Iris pigment epithelial cell (primary cell): Measurements from ENCODE around the gene ETFRF1.

Source experiments
- DNase-seq: peaks from one replicate; pipeline ENCODE4 v3.0.0-alpha.2; 2011; ENCODE audit warnings: low read depth

ETFRF1 gene

GRCh38 chr12:25213338-25213737 is 18.3 kb downstream of the ETFRF1 start:
- no peak for DNase-seq

- peak; percentile 51 for DNase-seq
These were observed 41.2 kb downstream of the ETFRF1 start for GRCh38 chr12:25236190-25236589.

GRCh38 chr12:25236626-25237025 is 41.6 kb downstream of the ETFRF1 start:
- peak; percentile 50 for DNase-seq

- peak; percentile 63 for DNase-seq
These were observed 46.4 kb downstream of the ETFRF1 start for GRCh38 chr12:25241167-25242020.

- DNase-seq: peak; percentile 45
These were observed 48.1 kb downstream of the ETFRF1 start for GRCh38 chr12:25242981-25243679.

GRCh38 chr12:25243680-25243990 is 48.6 kb downstream of the ETFRF1 start:
- no peak for DNase-seq

- no peak for DNase-seq
These were observed 50.5 kb downstream of the ETFRF1 start for GRCh38 chr12:25245491-25245890.

- no peak for DNase-seq
These were observed 53.1 kb downstream of the ETFRF1 start for GRCh38 chr12:25248137-25248536.

GRCh38 chr12:25248732-25249131 is 53.7 kb downstream of the ETFRF1 start:
- DNase-seq: no peak

- peak; percentile 20 for DNase-seq
These were observed 55.1 kb downstream of the ETFRF1 start for GRCh38 chr12:25249931-25250738.

GRCh38 chr12:25250744-25251730 is 56.0 kb downstream of the ETFRF1 start, which contains the start of gene KRAS:
KRAS (minus strand) TSS chr12:25250929.
- peak; percentile 99 for DNase-seq

GRCh38 chr12:25251769-25252168 is 56.7 kb downstream of the ETFRF1 start:
- no peak for DNase-seq

- DNase-seq: no peak
These were observed 57.9 kb downstream of the ETFRF1 start for GRCh38 chr12:25252946-25253345.

- no peak for DNase-seq
These were observed 58.5 kb downstream of the ETFRF1 start for GRCh38 chr12:25253371-25254068.

GRCh38 chr12:25254271-25254880 is 59.3 kb downstream of the ETFRF1 start:
- peak; percentile 33 for DNase-seq
